ENCODE measurements around the gene PRR23C. TPM values are rescaled to one million over a fixed set of nuclear protein-coding genes. Genes with fewer than 3 reads are reported as not detected.

Gene PRR23C
- total RNA-seq: not detected in 2 replicates
- long read RNA-seq: 0 reads

GRCh38 chr3:139044366-139045210 is at the start of gene PRR23C:
TSS of gene PRR23C (minus strand) at chr3:139044892. CDS start at chr3:139044620, 272 bp downstream.
- peaks cover 8% of the 10 kb centered on the region for H3K36me3 Mint-ChIP-seq (ENCODE audit: low read depth)
- DNase-seq (ENCODE audit: low read depth, low spot score): no peak
- no peak within 1 kb of the TSS for H3K4me3 Mint-ChIP-seq
- H3K27ac Mint-ChIP-seq (ENCODE audit: unreplicated experiment): no peak within 1 kb of the TSS
- H3K27me3 Mint-ChIP-seq (ENCODE audit: low read depth): peaks cover 2% of the 10 kb centered on the region
- H3K9me3 Mint-ChIP-seq: peaks cover 10% of the 10 kb centered on the region
- H3K4me1 Mint-ChIP-seq: no peaks in the 10 kb centered on the region
- TF ChIP-seq CTCF (conservative IDR thresholded peaks at IDR 0.05): no peak

- peaks cover 16% of the 10 kb centered on the region for H3K27me3 Mint-ChIP-seq (ENCODE audit: low read depth)
- no peak overlapping the region for H3K4me3 Mint-ChIP-seq
- H3K4me1 Mint-ChIP-seq: no peaks in the 10 kb centered on the region
- no peak overlapping the region for H3K27ac Mint-ChIP-seq (ENCODE audit: unreplicated experiment)
- H3K36me3 Mint-ChIP-seq (ENCODE audit: low read depth): peaks cover 4% of the 10 kb centered on the region
- no peak for DNase-seq (ENCODE audit: low read depth, low spot score)
- peaks cover 11% of the 10 kb centered on the region for H3K9me3 Mint-ChIP-seq
- TF ChIP-seq CTCF (conservative IDR thresholded peaks at IDR 0.05): no peak
Observed at GRCh38 chr3:139093840-139094239, 49.1 kb upstream of the PRR23C start.

GRCh38 chr3:139088462-139089324 is 44.0 kb upstream of the PRR23C start:
- Mint-ChIP-seq H3K9me3 (peaks cover 11% of the 10 kb centered on the region), H3K4me3 (no peak overlapping the region), H3K27me3 (ENCODE audit: low read depth) (peaks cover 3% of the 10 kb centered on the region), H3K27ac (ENCODE audit: unreplicated experiment) (no peak overlapping the region), H3K4me1 (no peaks in the 10 kb centered on the region), H3K36me3 (ENCODE audit: low read depth) (peaks cover 4% of the 10 kb centered on the region)
- DNase-seq (ENCODE audit: low read depth, low spot score): no peak
- no peak for TF ChIP-seq CTCF (conservative IDR thresholded peaks at IDR 0.05)

GRCh38 chr3:139087621-139088020 is 42.9 kb upstream of the PRR23C start:
- no peak for DNase-seq (ENCODE audit: low read depth, low spot score)
- Mint-ChIP-seq H3K36me3 (ENCODE audit: low read depth) (peaks cover 3% of the 10 kb centered on the region), H3K4me1 (no peaks in the 10 kb centered on the region), H3K27ac (ENCODE audit: unreplicated experiment) (no peak overlapping the region), H3K4me3 (no peak overlapping the region), H3K9me3 (peaks cover 6% of the 10 kb centered on the region), H3K27me3 (ENCODE audit: low read depth) (peaks cover 5% of the 10 kb centered on the region)
- no peak for TF ChIP-seq CTCF (conservative IDR thresholded peaks at IDR 0.05)

- Mint-ChIP-seq H3K4me3 (no peak overlapping the region), H3K27me3 (ENCODE audit: low read depth) (peaks cover 11% of the 10 kb centered on the region), H3K27ac (ENCODE audit: unreplicated experiment) (no peak overlapping the region), H3K9me3 (no peaks in the 10 kb centered on the region), H3K36me3 (ENCODE audit: low read depth) (no peaks in the 10 kb centered on the region), H3K4me1 (no peaks in the 10 kb centered on the region)
- no peak for DNase-seq (ENCODE audit: low read depth, low spot score)
- no peak for TF ChIP-seq CTCF (conservative IDR thresholded peaks at IDR 0.05)
Observed at GRCh38 chr3:139084176-139084575, 39.5 kb upstream of the PRR23C start.
